ENCODE results near the gene OR10H4.
"Not testable (repeated sequence)": the region's sequence is repeated elsewhere in the genome, so short reads cannot be mapped to it uniquely, and the experiment has no call there.

Gene OR10H4

DNA sequence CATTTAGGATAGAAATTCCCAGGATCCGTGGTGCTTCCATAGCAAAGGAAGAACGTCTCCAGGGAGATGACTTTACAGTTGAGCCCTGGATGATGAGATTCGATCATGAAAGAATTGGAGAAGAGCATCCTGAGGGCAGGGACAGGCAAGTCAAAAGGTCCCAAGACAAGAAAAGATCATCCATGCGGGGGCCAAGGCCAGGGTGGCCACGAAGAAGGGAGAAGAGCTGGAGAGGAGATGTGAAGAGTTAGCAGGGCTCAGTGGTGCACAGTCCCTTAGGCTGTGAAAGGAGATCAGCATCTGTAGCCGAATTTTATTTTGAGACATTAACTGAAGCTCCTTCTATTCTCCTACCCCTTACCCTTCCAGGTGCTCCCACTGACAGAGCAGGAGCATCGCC is 28.9 kb downstream of the OR10H4 start:
- TF ChIP-seq, protein P1, sequence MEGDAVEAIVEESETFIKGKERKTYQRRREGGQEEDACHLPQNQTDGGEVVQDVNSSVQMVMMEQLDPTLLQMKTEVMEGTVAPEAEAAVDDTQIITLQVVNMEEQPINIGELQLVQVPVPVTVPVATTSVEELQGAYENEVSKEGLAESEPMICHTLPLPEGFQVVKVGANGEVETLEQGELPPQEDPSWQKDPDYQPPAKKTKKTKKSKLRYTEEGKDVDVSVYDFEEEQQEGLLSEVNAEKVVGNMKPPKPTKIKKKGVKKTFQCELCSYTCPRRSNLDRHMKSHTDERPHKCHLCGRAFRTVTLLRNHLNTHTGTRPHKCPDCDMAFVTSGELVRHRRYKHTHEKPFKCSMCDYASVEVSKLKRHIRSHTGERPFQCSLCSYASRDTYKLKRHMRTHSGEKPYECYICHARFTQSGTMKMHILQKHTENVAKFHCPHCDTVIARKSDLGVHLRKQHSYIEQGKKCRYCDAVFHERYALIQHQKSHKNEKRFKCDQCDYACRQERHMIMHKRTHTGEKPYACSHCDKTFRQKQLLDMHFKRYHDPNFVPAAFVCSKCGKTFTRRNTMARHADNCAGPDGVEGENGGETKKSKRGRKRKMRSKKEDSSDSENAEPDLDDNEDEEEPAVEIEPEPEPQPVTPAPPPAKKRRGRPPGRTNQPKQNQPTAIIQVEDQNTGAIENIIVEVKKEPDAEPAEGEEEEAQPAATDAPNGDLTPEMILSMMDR (conservative IDR thresholded peaks at IDR 0.05): no peak
- TF ChIP-seq ZFX (IDR thresholded peaks at IDR 0.05): no peak

DNA sequence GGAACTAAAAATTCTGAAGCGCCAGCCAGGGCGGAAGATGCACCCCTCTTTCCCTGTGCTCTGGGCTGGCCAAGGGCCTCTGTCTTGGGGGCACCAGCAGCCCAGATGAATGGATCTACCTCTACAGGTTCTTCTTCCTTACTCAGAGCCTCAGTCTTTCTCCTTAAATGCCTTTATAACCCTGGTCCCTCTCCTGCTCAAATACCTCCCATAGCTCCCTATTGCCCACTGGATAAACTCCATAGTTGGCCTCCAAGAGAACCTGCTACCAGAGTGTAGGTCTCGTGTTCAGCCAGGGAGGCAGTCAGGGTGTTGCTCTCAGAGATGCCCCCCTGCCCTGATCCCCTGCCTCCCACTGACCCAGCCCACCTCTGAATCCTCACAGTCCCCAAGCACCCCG is 30.5 kb downstream of the OR10H4 start:
- H3K27ac ChIP-seq: no peak overlapping the region
- TF ChIP-seq ZFX (IDR thresholded peaks at IDR 0.05): no peak
- TF ChIP-seq, protein P1 (conservative IDR thresholded peaks at IDR 0.05): no peak

More for the DNA sequence above, 28.9 kb downstream of the OR10H4 start:
- H3K27ac ChIP-seq: no peak overlapping the region

DNA sequence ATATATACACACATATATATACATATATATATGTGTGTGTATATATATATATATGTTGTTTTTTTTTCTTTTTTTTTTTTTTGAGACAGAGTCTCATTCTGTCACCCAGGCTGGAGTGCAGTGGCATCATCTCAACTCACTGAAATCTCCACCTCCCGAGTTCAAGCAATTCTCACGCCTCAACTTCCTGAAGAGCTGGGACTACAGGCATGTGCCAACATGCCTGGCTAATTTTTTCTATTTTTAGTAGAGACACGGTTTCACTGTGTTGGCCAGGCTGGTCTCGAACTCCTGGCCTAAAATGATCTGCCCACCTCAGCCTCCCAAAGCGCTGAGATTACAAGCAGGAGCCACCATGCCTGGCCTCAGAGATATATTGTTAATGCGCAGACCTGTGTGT is 37.0 kb downstream of the OR10H4 start:
- H3K27ac ChIP-seq: not testable (repeated sequence)

DNA sequence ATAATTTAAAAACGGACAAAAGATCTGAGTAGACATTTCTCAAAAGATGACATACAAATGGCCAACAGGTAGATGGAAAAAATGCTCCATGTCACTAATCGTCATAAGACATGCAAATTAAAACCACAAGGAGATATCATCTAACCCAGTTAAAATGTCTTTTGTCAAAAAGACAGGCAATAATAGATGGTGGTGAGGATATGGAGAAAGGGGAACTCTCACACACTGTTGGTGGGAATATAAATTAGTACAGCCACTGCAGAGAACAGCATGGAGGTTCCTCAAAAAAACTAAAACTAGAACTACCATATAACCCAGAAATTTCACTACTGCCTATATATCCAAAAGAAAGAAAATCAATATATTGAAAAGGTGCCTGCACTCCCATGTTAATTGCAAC is 37.9 kb downstream of the OR10H4 start:
- H3K27ac ChIP-seq: no peak overlapping the region
- no peak for TF ChIP-seq ZFX (IDR thresholded peaks at IDR 0.05)
- TF ChIP-seq, protein P1 (conservative IDR thresholded peaks at IDR 0.05): no peak

DNA sequence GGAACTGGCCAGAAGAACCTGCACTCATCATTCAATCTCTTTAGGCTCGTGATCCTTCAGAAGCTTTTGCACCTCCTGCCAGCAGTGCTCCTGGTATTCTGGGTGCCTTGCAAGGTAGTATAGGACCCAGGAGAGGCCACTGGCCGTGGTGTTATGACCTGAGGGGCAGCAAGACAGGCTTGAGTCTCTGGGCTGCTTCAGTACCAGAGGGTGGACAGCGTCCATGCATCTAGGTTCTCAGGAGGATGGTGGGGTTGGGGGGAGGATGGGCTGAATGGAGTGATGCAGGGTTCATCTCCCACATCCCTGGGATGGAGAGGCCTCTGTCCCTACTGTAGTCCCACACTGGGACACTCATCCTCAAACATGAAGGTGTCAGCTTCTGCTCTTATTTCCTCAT is 41.1 kb downstream of the OR10H4 start:
- TF ChIP-seq, protein P1 (conservative IDR thresholded peaks at IDR 0.05): no peak
- no peak for TF ChIP-seq ZFX (IDR thresholded peaks at IDR 0.05)
- no peak overlapping the region for H3K27ac ChIP-seq

DNA sequence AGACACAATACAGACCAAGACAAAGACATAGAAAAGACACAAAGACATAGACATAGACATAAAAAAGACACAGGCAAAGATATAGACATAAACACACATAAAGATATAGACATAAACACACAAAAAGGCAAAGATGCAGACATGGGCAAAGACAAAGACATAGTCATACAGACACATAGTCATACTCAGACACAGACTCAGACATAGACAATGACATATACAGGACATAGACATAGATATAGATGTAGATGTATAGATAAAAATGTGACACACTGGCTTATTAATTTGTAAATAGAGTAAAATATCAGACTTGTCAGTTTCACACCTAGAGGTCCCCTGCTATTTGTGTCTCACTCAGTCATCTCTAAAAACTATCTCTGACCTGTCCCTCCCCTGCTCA is 42.8 kb downstream of the OR10H4 start:
- TF ChIP-seq ZFX (IDR thresholded peaks at IDR 0.05): no peak
- TF ChIP-seq, protein P1 (conservative IDR thresholded peaks at IDR 0.05): no peak

DNA sequence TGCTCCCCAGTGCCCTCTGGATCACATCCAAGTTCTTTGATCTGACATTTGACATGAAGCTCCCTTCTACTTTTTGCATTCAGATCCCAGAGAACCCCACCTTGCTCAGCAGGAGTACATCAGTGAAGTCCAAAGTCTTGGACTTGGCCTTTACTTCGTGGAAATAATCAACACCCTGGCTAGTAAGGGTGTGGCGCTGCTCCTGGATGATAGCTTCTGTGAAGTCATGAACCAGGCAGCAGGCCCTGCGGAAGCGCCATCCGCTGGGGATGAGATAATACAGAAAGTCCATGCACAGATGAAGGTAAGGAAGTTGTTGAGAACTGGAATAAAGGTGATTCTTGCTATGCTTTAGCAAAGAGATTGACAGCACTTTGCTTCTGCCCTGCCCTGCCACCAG is 43.2 kb downstream of the OR10H4 start:
- TF ChIP-seq, protein P1 (conservative IDR thresholded peaks at IDR 0.05): no peak
- no peak for TF ChIP-seq ZFX (IDR thresholded peaks at IDR 0.05)
- H3K27ac ChIP-seq: no peak overlapping the region

More for the DNA sequence above, 42.8 kb downstream of the OR10H4 start:
- no peak overlapping the region for H3K27ac ChIP-seq

DNA sequence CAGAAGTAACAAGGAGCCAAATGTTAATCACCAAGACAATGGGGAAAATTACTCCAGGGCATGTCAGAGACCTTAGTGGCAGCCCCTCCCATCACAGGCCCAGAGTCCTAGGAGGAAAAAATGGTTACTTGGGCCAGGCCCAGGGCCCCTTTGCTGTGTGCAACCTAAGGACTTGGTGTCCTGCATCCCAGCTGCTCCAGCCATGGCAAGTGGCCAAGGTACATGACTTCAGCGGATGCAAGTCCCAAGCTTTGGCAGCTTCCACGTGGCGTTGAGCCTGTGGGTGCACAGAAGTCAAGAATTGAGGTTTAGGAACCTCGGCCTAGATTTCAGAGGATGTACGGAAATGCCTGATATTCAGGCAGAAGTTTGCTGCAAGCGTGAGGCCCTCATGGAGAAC is 46.7 kb downstream of the OR10H4 start:
- TF ChIP-seq, protein P1 (conservative IDR thresholded peaks at IDR 0.05): no peak
- no peak for TF ChIP-seq ZFX (IDR thresholded peaks at IDR 0.05)
- H3K27ac ChIP-seq: no peak overlapping the region

Measured in C4-2B (cell line).